GM21381 (cell line): ENCODE results near the gene TOPORS.
"Not testable (repeated sequence)": the region's sequence is repeated elsewhere in the genome, so short reads cannot be mapped to it uniquely, and the experiment has no call there.

Experiments
- ATAC-seq: cut with Tn5 transposase; IDR thresholded peaks from one replicate; pipeline ENCODE4 v1.9.1; 2021; ENCODE audit warnings: mild to moderate bottlenecking, moderate library complexity; ENCODE audit not compliant: unreplicated experiment

The TOPORS gene

DNA sequence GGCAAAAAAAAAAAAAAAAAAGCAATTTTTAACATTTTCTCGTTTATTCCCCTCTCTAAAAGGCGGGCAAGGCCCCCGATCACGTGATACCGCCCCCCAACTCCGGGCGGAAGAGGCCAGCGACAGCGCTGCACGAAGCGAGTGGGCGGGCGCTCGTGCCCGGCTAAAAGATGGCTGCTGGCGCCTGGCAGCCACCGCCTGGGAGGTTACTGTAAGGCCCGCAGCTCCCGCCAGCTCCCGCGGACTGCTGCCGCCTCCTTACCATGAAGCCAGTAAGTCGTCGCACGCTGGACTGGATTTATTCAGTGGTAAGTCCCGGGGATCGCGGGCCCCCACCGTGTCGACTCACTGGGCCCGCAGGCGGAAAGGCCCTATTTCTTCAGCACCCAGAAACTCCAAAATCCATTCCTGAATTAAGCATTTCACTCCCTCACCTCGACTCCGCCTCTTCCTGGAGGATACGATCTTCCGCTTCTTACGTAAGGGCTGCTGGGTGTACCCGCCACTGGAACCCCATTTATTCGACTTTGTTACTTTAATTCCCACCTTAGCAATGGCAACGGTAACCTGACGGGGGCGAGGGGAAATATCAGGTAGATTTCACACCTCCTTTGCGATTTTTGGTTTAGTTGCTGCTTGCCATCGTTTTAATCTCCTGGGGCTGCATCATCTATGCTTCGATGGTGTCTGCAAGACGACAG lies at the start of gene TOPORS, which contains the start of gene SMIM27:
Gene TOPORS, minus strand, starts transcription at position 415 of the 701 bp plus-strand sequence. Its CDS starts 150 bp downstream, at position 265.
Gene SMIM27, plus strand, starts transcription at position 156 of the 701 bp plus-strand sequence. Its CDS starts 108 bp downstream, at position 264.
- ATAC-seq, result peak; percentile 69

DNA sequence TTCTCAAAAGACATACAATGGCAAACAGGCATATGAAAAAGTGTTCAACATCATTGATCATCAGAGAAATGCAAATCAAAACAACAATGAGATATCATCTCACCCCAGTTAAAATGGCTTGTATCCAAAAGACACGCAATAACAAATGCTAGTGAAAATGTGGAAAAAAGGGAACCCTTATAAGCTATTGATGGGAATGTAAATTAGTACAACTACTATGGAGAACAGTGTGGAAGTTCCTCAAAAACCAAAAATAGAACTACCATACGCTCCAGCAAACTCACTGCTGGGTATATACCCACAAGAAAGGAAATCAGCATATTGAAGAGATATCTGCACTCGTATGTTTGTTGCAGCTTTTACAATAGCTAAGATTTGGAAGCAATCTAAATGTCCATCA lies 46.6 kb upstream of the TOPORS start:
- not testable (repeated sequence) for ATAC-seq

DNA sequence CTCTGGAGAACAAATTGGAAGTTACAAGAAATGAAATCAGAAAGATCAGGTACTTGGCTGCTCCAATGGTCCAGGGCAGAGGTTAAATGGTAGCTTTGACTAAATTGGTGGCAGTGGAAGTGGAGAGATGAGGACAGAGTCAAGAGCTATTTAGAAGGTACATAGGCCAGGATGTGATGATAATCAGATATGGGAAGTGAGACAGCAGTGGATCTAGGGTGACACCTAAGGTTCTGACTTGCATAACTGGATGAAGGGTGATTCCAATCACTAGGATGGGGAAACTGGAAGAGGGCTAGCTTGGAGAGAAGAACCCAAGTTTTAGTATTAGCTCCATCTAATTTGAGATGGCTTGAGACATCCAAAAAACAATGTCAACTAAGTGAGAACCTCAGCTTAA lies 44.5 kb upstream of the TOPORS start:
- ATAC-seq, result no peak

DNA sequence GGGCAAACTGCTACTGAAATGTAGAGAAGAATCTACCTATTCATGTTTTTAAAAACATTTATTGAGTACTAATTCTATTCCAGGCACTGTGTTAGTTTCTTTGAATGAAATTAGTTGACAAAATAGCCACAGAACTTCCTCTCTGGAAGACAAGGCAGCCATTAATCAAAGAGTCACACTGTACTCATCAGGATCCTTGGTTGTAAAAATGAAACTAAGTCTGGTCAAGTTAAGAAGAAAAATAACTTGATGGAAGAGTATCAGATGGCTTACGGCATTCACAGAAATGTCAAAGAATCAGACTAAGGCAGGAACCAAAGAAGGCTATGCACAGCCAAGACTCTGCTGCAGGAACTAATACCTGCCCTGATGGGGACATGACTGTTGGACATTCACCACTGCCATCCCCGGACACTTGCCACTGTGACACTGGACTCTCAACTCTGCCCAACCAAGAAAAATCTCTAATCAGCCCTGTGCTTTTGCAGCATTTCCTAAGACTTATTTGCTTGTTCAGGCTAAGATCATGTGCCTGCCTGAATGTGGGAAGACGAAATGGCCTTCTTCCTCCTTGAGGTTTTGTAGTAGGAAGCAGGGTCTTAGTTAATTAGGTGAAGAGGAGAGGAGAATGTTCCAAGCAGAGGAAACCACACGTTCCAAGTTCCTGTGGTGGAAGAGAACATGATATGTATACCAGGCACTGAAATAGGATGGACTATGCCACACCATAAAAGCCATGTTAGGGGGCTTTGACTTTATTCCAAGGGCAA lies 43.9 kb upstream of the TOPORS start:
- no peak for ATAC-seq

DNA sequence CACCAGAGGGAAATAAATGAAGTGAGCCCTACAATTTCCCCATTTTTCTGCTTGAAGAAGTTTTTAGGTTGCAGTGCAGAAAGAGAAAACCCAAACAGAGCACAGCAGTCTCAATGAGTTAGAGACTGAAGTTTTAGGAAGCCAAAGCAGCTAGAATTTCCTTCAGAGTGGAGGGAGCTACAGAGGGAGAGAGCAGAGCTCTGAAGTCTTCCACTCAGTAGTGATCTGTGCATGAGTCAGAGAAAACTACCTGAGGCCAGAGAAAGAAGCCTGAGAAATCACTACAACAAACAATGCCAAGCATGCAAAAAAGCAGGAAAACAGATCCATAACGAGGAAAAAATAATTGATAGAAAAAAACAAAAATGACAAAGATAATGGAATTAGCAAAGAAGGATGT lies 38.5 kb upstream of the TOPORS start:
- ATAC-seq, result no peak

DNA sequence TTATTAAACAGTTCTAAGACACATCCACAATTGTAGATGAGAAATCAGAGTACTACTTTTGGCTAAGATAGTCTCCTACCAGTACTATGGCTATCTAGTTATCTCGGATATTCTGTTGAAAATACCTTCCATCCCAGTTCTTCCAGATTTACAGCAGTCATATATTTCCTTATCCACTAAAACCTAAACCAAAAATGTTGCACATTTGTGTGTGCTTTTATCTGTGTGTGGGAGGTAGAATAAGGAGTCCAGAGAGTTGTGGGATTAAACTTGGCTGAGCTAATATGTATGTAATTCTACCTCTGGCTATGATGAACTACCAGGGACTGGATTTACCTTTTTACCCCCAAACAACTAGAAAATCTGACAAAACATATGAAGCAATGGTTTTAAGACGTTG lies 38.1 kb upstream of the TOPORS start:
- no peak for ATAC-seq

DNA sequence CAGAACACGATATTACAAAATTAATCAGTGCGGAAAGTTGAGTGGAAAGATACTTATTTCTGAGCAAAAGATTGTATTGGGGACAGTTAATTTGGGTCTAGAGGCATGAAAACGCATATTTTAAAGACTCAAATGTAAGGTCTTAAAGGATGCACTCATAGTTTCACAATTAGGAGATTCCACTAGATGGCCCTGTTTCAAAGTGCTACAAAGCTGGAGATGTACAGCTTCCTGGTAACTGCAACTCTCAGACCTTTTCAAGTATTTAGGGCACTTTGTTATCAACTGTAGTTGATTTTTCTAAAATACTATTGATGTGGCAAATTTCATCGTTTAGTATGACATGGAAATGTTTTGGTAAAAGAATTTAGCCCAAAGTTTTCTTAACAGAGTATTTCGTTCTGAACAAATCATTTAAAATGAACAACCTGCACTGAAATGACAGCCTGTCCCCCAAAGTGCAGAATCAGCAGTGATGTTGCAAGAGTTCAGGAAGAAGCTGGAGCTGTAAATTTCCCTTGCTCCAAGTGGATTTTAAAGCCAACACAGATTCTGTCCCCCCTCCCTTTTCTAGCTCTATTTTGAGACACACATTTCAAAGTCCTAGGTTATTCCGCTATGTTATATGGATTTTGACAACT lies 36.8 kb upstream of the TOPORS start:
- ATAC-seq, result no peak

DNA sequence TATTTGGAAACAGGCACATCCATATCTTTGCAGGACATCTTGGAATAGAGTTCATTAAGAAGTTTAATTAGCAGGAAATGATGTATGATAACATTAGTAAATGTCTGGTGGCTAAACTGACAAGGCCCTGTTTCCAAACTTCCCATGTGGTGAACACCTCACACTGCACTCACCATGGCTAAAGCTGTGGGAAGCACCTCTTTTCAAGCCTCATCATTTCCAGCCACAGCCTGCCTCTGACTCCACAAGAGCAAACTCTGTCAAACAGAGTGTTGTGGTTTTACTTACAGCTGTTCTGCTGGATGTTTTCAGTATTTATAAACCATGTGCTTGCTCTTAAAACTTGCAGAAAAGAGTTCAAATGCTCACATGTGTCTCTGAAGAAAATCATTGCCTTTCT lies 35.5 kb upstream of the TOPORS start:
- no peak for ATAC-seq

DNA sequence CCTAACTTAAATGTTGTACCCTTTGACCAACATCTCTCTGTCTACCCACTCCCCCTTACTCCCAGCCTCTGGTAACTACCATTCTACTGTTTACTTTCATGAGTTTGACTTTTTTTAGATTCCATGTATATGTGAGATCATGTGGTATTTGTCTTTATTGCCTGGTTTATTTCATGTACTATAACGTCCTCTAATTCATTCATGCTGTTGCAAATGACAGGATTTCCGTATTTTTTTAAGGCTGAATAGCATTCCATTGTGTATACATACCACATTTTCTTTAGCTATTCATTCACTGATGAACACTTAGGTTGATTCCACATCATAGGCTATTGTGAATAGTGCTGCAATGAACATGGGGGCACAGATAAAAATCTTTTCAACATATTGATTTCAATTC lies 32.4 kb upstream of the TOPORS start:
- ATAC-seq, result no peak

DNA sequence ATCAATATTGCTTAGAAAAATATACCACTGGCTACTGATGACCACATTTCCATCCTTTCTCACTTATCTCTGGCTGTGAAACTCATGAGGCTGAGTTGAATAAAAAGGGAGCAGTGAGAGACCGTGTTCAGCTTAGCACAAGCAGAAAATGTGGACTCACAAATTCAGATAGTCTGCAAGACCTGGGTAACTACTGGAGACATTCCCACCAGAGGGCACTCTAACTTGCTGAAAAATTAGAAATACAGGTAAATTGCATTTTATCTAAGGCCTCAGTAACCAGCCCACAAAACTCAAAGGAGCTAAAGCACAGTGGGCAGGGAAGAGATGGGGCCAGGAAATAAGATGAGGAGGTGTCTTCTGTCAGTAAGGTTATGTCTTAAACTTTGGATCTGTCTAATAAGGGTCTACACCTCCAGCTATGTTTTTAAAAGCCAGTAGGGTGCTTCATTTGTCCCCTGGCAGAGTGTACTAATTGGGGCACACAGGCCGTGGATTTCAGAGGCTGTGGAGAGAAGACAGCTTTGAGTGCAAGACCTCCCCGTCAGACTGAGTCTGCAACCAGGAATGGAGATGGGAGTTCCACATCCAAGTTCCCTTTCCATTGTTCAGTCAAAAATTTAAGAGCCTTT lies 29.2 kb upstream of the TOPORS start:
- ATAC-seq, result no peak

DNA sequence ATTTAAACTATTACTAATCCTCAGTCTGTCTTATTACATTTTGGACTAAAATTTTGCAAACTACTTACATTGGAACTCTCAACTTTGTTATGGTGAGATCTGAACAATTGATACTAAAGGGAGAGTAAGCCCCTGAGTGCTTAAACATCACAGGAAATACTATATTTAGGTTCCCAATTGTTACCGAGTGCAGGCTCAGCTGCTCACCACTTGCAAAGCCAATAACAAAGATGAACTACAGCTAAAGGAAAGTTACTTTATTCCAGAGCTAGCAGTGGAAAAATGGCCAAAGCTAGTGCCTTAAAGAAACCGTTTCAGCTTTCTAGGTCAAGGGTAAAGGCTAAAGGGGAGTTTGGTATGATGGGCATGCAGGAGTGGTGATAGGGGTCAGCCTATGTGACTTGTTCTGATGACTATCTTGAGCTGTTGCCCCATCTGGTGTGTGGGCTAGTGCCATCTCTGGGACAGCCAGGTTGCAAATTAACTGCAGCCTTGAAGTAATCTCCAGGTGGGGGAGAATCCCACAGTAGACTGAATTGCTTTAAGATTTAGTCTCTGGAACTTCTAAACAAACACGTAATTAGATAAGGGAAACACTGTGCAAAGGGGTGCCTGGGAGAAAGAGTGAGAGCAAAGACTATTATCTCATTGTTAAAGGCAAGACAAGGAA lies 28.4 kb upstream of the TOPORS start:
- no peak for ATAC-seq

DNA sequence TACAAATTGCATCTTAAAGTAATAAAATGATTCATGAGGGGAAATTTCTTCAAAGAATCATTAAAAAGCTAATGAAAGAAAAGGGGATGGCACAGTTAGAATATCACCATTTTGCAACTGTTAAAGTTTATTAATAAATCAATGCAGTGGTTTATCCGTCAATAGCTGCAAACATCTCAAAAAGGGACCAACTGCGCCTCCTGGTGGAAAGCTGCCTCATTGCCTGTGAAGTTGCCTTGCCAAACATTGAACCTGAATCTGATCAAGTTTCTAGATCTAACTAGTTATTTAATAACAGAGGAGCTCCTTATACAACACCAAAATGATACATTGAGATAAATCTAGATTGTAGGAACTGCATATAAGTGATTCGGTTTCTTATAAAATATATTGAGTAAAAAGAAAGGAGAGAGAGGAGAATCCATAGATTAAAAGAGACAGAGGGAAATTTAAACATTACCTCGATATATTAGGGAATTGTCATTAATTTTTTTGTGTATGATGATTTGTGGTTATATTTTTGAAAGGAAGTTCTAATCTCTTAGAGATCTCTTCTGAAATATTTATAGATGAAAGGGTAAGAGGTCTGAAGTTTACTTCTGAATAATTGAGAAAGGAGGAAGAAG lies 27.4 kb upstream of the TOPORS start:
- ATAC-seq, result no peak

DNA sequence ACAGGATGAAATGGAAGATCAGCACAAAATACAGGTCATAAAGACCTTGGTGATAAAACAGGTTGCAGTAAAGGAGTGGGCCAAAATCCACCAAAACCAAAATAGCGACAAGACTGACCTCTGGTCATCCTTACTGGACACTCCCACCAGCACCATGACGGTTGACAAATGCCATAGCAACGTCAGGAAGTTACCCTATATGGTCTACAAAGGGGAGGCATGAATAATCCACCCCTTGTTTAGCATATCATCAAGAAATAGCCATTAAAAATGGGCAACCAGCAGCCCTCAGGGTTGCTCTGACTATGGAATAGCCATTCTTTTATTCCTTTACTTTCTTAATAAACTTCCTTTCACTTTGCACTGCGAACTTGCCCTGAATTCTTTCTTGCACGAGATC lies 26.6 kb upstream of the TOPORS start:
- no peak for ATAC-seq

DNA sequence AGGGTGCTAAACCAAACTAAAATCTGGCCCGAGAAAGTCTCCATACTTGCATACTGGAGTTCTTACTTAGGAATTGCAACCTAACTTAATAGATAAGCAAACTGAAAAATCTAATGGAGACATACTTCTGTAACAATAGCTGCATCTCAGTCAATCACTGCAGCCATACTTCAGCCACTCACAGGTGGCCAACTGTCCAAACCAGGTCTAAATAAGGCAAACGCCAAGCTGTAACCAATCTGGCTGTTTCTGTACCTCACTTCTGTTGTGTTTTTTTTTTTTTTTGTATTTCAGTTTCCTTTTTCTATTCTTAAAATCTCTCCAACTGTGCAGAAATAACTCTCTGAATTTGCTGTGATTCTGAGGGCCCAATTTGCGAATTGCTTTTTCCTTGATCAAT lies 24.9 kb upstream of the TOPORS start:
- no peak for ATAC-seq

DNA sequence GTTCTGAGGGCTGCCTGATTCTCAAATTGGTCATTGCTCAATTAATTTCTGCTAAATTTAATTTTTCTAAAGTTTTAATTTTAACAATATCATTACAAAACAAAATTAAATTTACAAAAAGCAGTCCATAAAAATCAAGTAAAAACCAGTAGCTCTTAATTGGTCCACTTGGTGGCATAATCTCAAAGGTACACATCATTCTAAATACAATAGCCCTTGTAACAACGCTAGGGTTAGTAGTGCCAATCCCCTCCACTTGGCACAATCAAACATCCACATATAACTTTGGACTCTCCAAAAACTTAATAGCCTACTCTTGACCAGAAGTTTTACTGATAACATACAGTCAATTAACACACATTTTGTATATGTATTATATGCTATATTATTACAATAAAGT lies 22.5 kb upstream of the TOPORS start:
- ATAC-seq, result no peak

DNA sequence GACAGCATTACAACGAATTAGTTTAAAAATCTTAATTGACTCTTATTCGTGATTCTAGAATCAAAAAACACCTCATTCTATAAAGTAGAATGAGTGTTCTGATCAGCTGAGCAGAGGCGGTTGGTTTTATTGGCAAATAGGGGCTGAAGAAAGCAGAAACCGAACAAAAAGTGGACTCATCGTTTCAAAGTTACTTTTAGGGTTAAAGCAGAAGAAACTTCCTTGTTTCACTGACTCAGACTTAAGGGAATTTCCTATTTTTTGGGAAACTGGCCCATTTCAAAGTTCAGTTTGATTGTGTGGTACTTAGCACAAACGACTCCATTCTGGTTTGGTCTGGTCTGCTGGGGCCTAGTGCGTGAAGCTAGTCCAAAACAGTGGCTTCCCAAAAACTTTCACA lies 21.4 kb upstream of the TOPORS start:
- ATAC-seq, result no peak

DNA sequence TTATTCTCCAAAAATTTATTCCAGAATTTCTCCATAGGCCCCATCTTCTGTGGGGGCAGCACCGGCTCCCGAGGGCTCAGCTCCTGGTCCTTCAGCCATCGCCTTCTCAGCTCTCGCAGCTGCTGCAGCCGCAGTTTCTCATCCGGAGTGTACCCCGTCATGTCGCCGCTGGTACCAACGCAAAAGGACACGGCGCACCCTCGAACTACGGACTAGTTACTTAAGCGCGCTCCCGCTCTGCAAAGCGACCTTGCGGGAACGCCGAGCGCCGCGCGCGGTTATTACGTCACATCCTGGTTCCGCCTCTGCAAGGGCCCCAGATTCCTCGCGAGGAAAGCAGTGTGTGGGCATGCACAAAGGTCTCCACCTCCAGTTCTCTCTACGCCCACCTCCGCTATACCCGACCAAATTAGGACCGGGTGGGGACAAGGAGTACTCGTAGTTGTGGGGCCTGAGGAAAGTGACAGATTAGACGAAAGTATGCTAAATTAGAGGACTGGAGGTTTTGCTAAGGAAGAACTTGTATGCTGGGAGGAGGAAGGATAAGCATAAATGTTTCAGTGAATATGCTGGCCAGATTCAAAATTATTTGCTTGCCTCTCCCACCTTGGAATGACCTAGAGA lies 20.6 kb upstream of the TOPORS start, which contains the start of gene NDUFB6:
Gene NDUFB6, minus strand, starts transcription at position 260 of the 624 bp plus-strand sequence. Its CDS starts 99 bp downstream, at position 161.
- peak; percentile 85 for ATAC-seq

DNA sequence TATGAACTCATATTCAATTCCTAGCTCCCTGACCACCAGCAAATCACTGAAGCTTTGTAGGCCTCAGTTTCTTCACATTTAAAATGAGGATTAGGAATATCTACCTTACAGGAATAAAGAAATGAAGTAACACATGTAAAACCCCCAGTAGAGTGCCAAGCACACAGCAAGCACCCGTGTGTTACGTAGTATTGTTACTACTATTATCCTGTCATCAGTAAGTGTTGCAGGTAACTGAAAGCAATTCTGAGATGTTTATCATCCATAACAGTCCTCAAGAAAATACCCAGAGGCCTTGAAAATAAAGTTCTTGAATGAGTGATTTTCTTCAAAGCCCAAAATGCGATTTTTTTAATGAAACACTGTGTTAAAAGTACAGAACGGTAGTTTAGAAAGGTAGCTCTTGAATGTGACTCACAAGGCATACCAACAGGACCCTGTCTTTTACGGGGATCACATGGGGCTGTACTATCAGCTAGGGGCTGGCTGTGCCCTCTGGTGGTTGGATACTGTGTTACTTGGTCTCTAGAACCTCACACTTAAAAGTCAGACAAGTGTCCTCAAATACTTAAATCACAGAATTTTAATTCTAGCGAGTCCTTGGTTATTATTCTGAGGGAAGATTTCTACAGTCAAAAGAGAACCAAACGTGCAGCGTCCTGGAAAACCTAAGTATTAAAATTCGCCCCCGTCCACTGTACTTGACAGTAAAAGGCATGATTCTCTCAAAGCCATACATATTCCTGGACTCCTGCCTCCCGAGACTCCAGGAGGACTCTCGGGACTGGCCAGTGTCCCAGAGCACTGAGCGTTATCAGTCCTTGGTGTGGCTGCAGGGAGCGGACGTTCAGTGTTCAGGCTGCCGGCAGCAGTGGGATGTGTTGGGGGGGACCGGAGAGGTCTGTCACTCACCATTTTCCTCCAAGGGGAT lies 19.8 kb upstream of the TOPORS start:
- ATAC-seq, result peak; percentile 87

DNA sequence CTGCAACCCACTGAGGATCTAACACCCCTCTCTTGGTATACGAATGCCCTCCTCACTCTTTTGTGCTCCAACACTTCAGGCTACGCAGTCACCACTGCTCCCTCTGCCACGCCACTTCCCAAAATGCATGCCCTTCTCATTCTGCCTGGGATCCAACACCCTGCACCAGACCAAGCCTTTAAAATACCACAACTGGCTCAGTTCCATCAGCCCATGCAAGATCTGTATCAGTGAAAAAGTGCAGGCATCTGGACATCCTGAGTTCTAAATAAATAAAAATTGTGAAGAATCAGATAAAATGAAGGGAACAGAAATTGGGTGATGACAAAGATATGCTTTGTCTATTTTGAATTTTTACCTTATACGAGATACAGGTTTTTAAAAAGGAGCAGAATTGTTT lies 17.9 kb upstream of the TOPORS start:
- no peak for ATAC-seq
